ENCODE measurements around the gene DOHH.

GRCh38 chr19:3503036-3503572 is 2.6 kb upstream of the DOHH start:
- TF ChIP-seq CTCF (IDR thresholded peaks at IDR 0.05) (no peak), POLR2AphosphoS5 (IDR thresholded peaks at IDR 0.05) (no peak)

Measured in prostate gland (tissue), 2 donors.